ENCODE data around the gene PODN. TPM values are rescaled to one million over a fixed set of nuclear protein-coding genes. Genes with fewer than 3 reads are reported as not detected.

The PODN gene
- total RNA-seq, 1 donor from 2014 or later, result 56.5 TPM

- no peak overlapping the region for H3K4me3 ChIP-seq
- H3K4me1 ChIP-seq, result peaks cover 8% of the 10 kb centered on the region
- H3K36me3 ChIP-seq, result no peaks in the 10 kb centered on the region
- no peaks in the 10 kb centered on the region for H3K9me3 ChIP-seq
- no peak for DNase-seq
- H3K27ac ChIP-seq, result no peak overlapping the region
- intact Hi-C loops (cut with DNase I), result no loop called here
- H3K27me3 ChIP-seq, result no peaks in the 10 kb centered on the region
- ATAC-seq, result no peak
- TF ChIP-seq CTCF (IDR thresholded peaks at IDR 0.05), result no peak
These were observed 72.1 kb downstream of the PODN start for GRCh38 chr1:53134042-53134485.

Other genes with a start within 250 kb of the PODN start
- gene ZYG11A, start 219.5 kb upstream of the PODN start, total RNA-seq, result not detected
- gene ECHDC2, start 140.5 kb upstream of the PODN start, total RNA-seq, result 123 TPM
- gene SCP2, start 134.9 kb upstream of the PODN start, total RNA-seq, result 140 TPM
- gene SLC1A7, start 80.4 kb downstream of the PODN start, total RNA-seq, result 0.26 TPM
- 24.1 TPM for gene CPT2, start 134.6 kb downstream of the PODN start, total RNA-seq
- 58.0 TPM for gene CZIB, start 158.4 kb downstream of the PODN start, total RNA-seq
- gene MAGOH, start 176.3 kb downstream of the PODN start, total RNA-seq, result 38.8 TPM